Nephron (organoid): ENCODE data around the gene CLTRN.
"Not testable (repeated sequence)": the region's sequence is repeated elsewhere in the genome, so short reads cannot be mapped to it uniquely, and the experiment has no call there.

Experiments used
- H3K27ac Mint-ChIP-seq, 3 experiments: 2 replicates each; pipeline ENCODE4 v1.8.0; 2020; ENCODE audit warnings: mixed read lengths in 3 of 3, mild to moderate bottlenecking in 2 of 3, moderate library complexity in 1 of 3
- H3K27me3 Mint-ChIP-seq: 2 replicates; pipeline ENCODE4 v1.8.0; 2021; ENCODE audit warnings: low read depth, mild to moderate bottlenecking, moderate library complexity, mixed read lengths
- H3K36me3 Mint-ChIP-seq: 2 replicates; pipeline ENCODE4 v1.8.0; 2020; ENCODE audit warnings: low read depth, mixed read lengths
- H3K4me1 Mint-ChIP-seq: 2 replicates; pipeline ENCODE4 v1.8.0; 2020; ENCODE audit warnings: mixed read lengths
- H3K4me3 Mint-ChIP-seq, 3 experiments: 2 replicates each; pipeline ENCODE4 v1.8.0; 2020; ENCODE audit warnings: mild to moderate bottlenecking in 3 of 3, mixed read lengths in 3 of 3, moderate library complexity in 2 of 3
- H3K9me3 Mint-ChIP-seq: 2 replicates; pipeline ENCODE4 v1.8.0; 2020; ENCODE audit warnings: mixed read lengths
- CTCF ChIP-seq, 3 experiments: fragments of 200-600 bp; sonication (generic); IDR thresholded peaks; one replicate each; pipeline ENCODE4 v1.5.0; 2021; ENCODE audit warnings: antibody characterized with exemption in 3 of 3; ENCODE audit not compliant: unreplicated experiment in 3 of 3

Gene CLTRN

DNA sequence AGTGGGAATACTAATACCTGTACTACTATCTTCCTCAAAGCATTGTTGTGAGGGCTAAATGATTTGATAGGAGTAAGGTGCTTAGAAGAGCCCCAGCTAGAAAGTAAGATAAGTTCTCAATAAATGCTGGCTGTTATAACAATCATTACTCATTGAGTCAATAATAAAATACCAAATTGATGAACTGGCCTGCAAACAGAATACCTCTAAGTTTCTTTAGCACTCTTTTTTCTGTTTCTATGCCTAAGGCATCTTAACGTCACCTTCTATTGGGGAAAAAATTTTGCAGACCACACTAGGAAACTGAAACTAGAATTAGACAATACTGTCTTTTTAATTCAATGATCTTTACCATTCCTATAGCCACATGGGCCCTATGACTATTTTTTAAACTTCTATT is 1.2 kb downstream of the CLTRN start:
- Mint-ChIP-seq H3K27ac (no peak overlapping the region), H3K36me3 (no peaks in the 10 kb centered on the region), H3K27me3 (no peaks in the 10 kb centered on the region), H3K4me1 (no peaks in the 10 kb centered on the region), H3K4me3 (no peak overlapping the region), H3K9me3 (no peaks in the 10 kb centered on the region)
- no peak for TF ChIP-seq CTCF (IDR thresholded peaks at IDR 0.05; ENCODE audit: unreplicated experiment in 3 of 3)

- H3K4me3 Mint-ChIP-seq, H3K9me3 Mint-ChIP-seq, H3K27ac Mint-ChIP-seq, H3K4me1 Mint-ChIP-seq, H3K36me3 Mint-ChIP-seq, H3K27me3 Mint-ChIP-seq: not testable (repeated sequence)
Observed at GRCh38 chrX:15654804-15655203, 9.8 kb downstream of the CLTRN start.

DNA sequence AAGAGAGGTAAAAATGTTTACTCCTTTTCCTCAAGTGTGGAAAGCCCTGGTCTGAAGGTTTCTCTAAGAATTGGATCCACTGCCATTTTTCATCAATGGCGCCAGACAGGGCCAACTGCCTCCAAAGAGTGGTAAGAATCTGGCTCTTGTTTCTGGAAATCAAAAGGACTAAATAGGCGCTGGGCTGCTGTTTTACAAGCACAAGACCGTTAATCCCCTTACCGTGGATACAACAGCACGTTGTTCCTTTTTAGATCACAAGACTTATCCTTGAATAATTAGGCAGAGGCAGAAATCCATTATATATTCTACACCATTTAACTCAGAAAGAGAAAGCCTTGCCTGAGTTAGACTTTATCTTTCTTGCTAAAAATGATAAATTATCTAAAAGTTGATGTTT is 10.6 kb downstream of the CLTRN start:
- Mint-ChIP-seq H3K9me3 (no peaks in the 10 kb centered on the region), H3K36me3 (no peaks in the 10 kb centered on the region), H3K27me3 (no peaks in the 10 kb centered on the region), H3K27ac (no peak overlapping the region), H3K4me3 (no peak overlapping the region), H3K4me1 (no peaks in the 10 kb centered on the region)
- no peak for TF ChIP-seq CTCF (IDR thresholded peaks at IDR 0.05; ENCODE audit: unreplicated experiment in 3 of 3)

DNA sequence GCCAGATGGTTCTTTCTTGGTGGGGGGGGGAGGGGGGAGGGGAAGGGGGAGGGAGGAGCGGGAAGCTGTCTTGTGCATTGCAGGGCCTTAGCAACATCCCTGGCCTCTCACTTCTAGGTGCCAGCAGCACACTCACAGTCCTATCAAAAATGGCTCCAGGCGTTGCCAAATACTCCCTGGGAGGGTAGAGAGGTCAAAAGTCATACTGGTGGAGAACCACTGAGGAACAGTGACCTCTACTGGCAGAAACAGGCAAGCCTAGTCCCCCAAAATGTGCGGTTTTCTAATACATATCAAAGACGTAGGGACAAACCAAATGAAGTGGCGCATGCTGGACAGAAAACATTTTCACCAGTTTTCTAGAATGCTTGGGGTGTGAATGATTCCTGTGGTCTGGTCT is 17.1 kb downstream of the CLTRN start:
- H3K27me3 Mint-ChIP-seq, H3K4me3 Mint-ChIP-seq, H3K27ac Mint-ChIP-seq, H3K4me1 Mint-ChIP-seq, H3K36me3 Mint-ChIP-seq, H3K9me3 Mint-ChIP-seq: not testable (repeated sequence)

DNA sequence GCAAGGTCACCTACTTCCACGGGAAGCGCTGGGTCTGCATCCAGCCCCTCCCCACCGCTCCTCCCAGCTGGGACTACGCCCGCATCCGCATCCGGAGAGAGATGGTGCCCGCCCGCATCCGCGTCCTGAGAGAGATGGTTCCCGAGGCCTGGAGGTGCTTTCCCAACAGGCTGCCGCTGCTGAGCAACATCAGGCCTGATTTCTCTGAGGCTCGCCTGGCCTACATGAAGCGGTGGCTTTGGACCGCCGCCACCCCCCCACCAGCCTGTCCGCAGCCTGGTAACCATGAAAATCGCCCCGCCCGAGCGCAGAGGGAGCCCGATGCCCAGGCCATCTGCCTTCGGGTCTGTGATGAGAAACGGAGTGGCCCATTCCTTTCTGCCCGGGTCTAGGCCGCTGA is 18.1 kb downstream of the CLTRN start:
- no peaks in the 10 kb centered on the region for H3K27me3 Mint-ChIP-seq
- TF ChIP-seq CTCF (IDR thresholded peaks at IDR 0.05; ENCODE audit: unreplicated experiment in 3 of 3) = no peak
- H3K4me3 Mint-ChIP-seq = no peak overlapping the region
- H3K36me3 Mint-ChIP-seq = no peaks in the 10 kb centered on the region
- H3K4me1 Mint-ChIP-seq = no peaks in the 10 kb centered on the region
- H3K27ac Mint-ChIP-seq = no peak overlapping the region
- H3K9me3 Mint-ChIP-seq = no peaks in the 10 kb centered on the region

DNA sequence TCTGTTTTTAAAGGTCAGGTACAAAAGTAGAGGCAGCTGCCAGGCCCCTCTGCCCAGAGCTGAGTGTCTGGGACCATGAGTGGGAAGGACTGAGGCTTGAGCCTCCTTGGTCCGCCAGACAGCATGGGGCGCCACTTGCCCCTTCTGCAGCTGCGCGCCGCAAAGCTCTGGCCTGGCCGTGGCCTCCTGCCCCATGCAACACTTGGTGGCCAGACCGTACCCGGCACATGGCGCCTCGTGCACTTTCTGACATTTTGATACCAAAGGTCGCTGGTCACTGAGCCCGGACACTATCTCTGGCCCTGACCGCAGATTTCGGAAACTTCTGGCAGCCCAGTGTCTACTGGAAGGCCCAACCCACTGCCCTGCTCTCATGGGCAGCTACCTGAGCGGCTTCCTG is 18.6 kb downstream of the CLTRN start:
- Mint-ChIP-seq H3K27me3 (no peaks in the 10 kb centered on the region), H3K9me3 (no peaks in the 10 kb centered on the region), H3K4me3 (no peak overlapping the region), H3K27ac (no peak overlapping the region), H3K36me3 (no peaks in the 10 kb centered on the region), H3K4me1 (no peaks in the 10 kb centered on the region)
- TF ChIP-seq CTCF (IDR thresholded peaks at IDR 0.05; ENCODE audit: unreplicated experiment in 3 of 3) = no peak

- Mint-ChIP-seq H3K4me1 (no peaks in the 10 kb centered on the region), H3K9me3 (no peaks in the 10 kb centered on the region), H3K27ac (no peak overlapping the region), H3K36me3 (no peaks in the 10 kb centered on the region), H3K27me3 (no peaks in the 10 kb centered on the region), H3K4me3 (no peak overlapping the region)
- no peak for TF ChIP-seq CTCF (IDR thresholded peaks at IDR 0.05; ENCODE audit: unreplicated experiment in 3 of 3)
Observed at GRCh38 chrX:15645266-15645665, 19.3 kb downstream of the CLTRN start.
